ENCODE data around the gene NDUFC1.

DNA sequence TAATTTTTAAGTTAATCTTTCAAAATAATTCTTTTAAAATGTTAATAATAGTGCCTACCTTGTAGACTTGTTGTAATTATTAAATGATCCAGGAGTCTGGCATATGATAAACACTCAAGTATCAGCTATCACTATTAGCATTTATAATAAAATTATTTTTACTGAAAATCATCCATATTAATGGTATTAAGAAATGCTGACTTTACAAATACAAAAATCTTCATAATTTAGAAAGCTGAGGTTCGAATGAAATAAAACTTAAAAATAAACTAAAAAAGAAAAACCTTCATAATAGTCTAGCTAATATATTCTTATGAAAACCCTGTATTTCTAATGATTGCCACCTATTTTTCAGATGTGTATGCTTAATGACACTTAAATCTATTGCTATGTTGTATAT, 27.5 kb downstream of the NDUFC1 start:
- TF ChIP-seq, protein P1, sequence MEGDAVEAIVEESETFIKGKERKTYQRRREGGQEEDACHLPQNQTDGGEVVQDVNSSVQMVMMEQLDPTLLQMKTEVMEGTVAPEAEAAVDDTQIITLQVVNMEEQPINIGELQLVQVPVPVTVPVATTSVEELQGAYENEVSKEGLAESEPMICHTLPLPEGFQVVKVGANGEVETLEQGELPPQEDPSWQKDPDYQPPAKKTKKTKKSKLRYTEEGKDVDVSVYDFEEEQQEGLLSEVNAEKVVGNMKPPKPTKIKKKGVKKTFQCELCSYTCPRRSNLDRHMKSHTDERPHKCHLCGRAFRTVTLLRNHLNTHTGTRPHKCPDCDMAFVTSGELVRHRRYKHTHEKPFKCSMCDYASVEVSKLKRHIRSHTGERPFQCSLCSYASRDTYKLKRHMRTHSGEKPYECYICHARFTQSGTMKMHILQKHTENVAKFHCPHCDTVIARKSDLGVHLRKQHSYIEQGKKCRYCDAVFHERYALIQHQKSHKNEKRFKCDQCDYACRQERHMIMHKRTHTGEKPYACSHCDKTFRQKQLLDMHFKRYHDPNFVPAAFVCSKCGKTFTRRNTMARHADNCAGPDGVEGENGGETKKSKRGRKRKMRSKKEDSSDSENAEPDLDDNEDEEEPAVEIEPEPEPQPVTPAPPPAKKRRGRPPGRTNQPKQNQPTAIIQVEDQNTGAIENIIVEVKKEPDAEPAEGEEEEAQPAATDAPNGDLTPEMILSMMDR (IDR thresholded peaks at IDR 0.05): no peak
- TF ChIP-seq POLR2AphosphoS5 (IDR thresholded peaks at IDR 0.05; ENCODE audit: low read depth, low read length) (no peak), SIN3A (IDR thresholded peaks at IDR 0.05; ENCODE audit: borderline replicate concordance, insufficient read depth, low read depth, low read length) (no peak)
- TF ChIP-seq, protein P2, sequence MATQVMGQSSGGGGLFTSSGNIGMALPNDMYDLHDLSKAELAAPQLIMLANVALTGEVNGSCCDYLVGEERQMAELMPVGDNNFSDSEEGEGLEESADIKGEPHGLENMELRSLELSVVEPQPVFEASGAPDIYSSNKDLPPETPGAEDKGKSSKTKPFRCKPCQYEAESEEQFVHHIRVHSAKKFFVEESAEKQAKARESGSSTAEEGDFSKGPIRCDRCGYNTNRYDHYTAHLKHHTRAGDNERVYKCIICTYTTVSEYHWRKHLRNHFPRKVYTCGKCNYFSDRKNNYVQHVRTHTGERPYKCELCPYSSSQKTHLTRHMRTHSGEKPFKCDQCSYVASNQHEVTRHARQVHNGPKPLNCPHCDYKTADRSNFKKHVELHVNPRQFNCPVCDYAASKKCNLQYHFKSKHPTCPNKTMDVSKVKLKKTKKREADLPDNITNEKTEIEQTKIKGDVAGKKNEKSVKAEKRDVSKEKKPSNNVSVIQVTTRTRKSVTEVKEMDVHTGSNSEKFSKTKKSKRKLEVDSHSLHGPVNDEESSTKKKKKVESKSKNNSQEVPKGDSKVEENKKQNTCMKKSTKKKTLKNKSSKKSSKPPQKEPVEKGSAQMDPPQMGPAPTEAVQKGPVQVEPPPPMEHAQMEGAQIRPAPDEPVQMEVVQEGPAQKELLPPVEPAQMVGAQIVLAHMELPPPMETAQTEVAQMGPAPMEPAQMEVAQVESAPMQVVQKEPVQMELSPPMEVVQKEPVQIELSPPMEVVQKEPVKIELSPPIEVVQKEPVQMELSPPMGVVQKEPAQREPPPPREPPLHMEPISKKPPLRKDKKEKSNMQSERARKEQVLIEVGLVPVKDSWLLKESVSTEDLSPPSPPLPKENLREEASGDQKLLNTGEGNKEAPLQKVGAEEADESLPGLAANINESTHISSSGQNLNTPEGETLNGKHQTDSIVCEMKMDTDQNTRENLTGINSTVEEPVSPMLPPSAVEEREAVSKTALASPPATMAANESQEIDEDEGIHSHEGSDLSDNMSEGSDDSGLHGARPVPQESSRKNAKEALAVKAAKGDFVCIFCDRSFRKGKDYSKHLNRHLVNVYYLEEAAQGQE (IDR thresholded peaks at IDR 0.05; ENCODE audit: insufficient read depth in 1 of 2, low read depth in 2 of 2, low read length in 1 of 2): no peak

Data from Panc1 (cell line).